Measurements from ENCODE around the gene ADCY7. TPM values are rescaled to one million over a fixed set of nuclear protein-coding genes. Genes with fewer than 3 reads are reported as not detected.

ADCY7 gene
- 7.4 and 26.0 TPM in 2 replicates for total RNA-seq (ENCODE audit: low replicate concordance)

GRCh38 chr16:50266337-50267091, at the start of gene ADCY7:
TSS of gene ADCY7 (plus strand) at chr16:50266551. CDS start at chr16:50288180, 21,629 bp downstream.
- DNase-seq (ENCODE audit: low read depth): peak; percentile 71
- H3K4me3 ChIP-seq (ENCODE audit: low read depth, low read length): peak within 1 kb of the TSS; percentile 69
- TF ChIP-seq CTCF (IDR thresholded peaks at IDR 0.05; ENCODE audit: insufficient read depth, low read length): no peak

GRCh38 chr16:50219402-50219975, 46.9 kb upstream of the ADCY7 start:
- DNase-seq (ENCODE audit: low read depth): no peak
- TF ChIP-seq CTCF (IDR thresholded peaks at IDR 0.05; ENCODE audit: insufficient read depth, low read length): no peak
- H3K4me3 ChIP-seq (ENCODE audit: low read depth, low read length): no peak overlapping the region

GRCh38 chr16:50224286-50224685, 42.1 kb upstream of the ADCY7 start:
- no peak for TF ChIP-seq CTCF (IDR thresholded peaks at IDR 0.05; ENCODE audit: insufficient read depth, low read length)
- no peak for DNase-seq (ENCODE audit: low read depth)
- no peak overlapping the region for H3K4me3 ChIP-seq (ENCODE audit: low read depth, low read length)

GRCh38 chr16:50227120-50227519, 39.2 kb upstream of the ADCY7 start:
- no peak for DNase-seq (ENCODE audit: low read depth)
- no peak for TF ChIP-seq CTCF (IDR thresholded peaks at IDR 0.05; ENCODE audit: insufficient read depth, low read length)
- no peak overlapping the region for H3K4me3 ChIP-seq (ENCODE audit: low read depth, low read length)

- no peak for DNase-seq (ENCODE audit: low read depth)
- H3K4me3 ChIP-seq (ENCODE audit: low read depth, low read length): no peak overlapping the region
- TF ChIP-seq CTCF (IDR thresholded peaks at IDR 0.05; ENCODE audit: insufficient read depth, low read length): no peak
Observed at GRCh38 chr16:50227665-50228064, 38.7 kb upstream of the ADCY7 start.

GRCh38 chr16:50228364-50228868, 37.9 kb upstream of the ADCY7 start:
- TF ChIP-seq CTCF (IDR thresholded peaks at IDR 0.05; ENCODE audit: insufficient read depth, low read length): no peak
- H3K4me3 ChIP-seq (ENCODE audit: low read depth, low read length): no peak overlapping the region
- DNase-seq (ENCODE audit: low read depth): no peak
